Liver (tissue), 9 donors: ENCODE results near the gene CLIC3. TPM values are rescaled to one million over a fixed set of nuclear protein-coding genes. Genes with fewer than 3 reads are reported as not detected.

Experiments
- DNase-seq: peaks from one replicate; pipeline ENCODE4 v3.0.0-alpha.2; 2017; ENCODE audit warnings: low spot score
- H3K27ac ChIP-seq, 2 donors: one replicate each; pipeline ENCODE4 v1.7.0; 2013; ENCODE audit warnings: inconsistent platforms in 2 of 2, low read length in 2 of 2, control low read depth in 1 of 2, low read depth in 1 of 2, mild to moderate bottlenecking in 1 of 2
- H3K27me3 ChIP-seq, 4 donors: one replicate each; pipeline versions ENCODE4 v1.6.1 to v1.7.0; 2013; ENCODE audit warnings: low read length in 3 of 4, inconsistent platforms in 1 of 4, mild to moderate bottlenecking in 1 of 4, moderate library complexity in 1 of 4; ENCODE audit not compliant: control insufficient read depth in 4 of 4, insufficient read depth in 4 of 4
- H3K36me3 ChIP-seq, 4 donors: one replicate each; pipeline versions ENCODE4 v1.6.1 to v1.7.0; 2013; ENCODE audit warnings: low read length in 3 of 4, mild to moderate bottlenecking in 3 of 4, low read depth in 1 of 4, moderate library complexity in 1 of 4; ENCODE audit not compliant: control insufficient read depth in 4 of 4, insufficient read depth in 3 of 4
- H3K4me1 ChIP-seq, 4 donors: one replicate each; pipeline versions ENCODE4 v1.6.1 to v1.7.0; 2013; ENCODE audit warnings: low read length in 3 of 4, mild to moderate bottlenecking in 3 of 4, moderate library complexity in 1 of 4; ENCODE audit not compliant: control insufficient read depth in 4 of 4, insufficient read depth in 4 of 4
- H3K4me3 ChIP-seq, 3 donors: one replicate each; pipeline versions ENCODE4 v1.6.1 to v1.7.0; 2013; ENCODE audit warnings: low read length in 3 of 3, control low read depth in 1 of 3, low read depth in 1 of 3, mild to moderate bottlenecking in 1 of 3
- H3K9ac ChIP-seq, 2 donors: one replicate each; pipeline ENCODE4 v1.7.0; 2013; ENCODE audit warnings: low read length in 2 of 2, mild to moderate bottlenecking in 2 of 2, moderate library complexity in 2 of 2, control low read depth in 1 of 2, low read depth in 1 of 2
- H3K9me3 ChIP-seq, 4 donors: one replicate each; pipeline versions ENCODE4 v1.6.1 to v1.7.0; 2013; ENCODE audit warnings: low read length in 3 of 4; ENCODE audit not compliant: control insufficient read depth in 4 of 4
- EGR1 ChIP-seq, 2 donors: IDR thresholded peaks; 2 replicates each; pipeline ENCODE4 v1.6.1; 2016 to 2018; ENCODE audit warnings: antibody characterized with exemption in 2 of 2, low read depth in 2 of 2
- FOXA1 ChIP-seq: IDR thresholded peaks from 2 replicates; pipeline ENCODE4 v1.6.1; 2016; ENCODE audit warnings: antibody characterized with exemption
- FOXA2 ChIP-seq: IDR thresholded peaks from 2 replicates; pipeline ENCODE4 v1.6.1; 2016; ENCODE audit warnings: antibody characterized with exemption
- GABPA ChIP-seq, 2 donors: IDR thresholded peaks in 1 of 2; conservative IDR thresholded peaks in 1 of 2; 2 replicates each; pipeline ENCODE4 v1.6.1; 2016; ENCODE audit warnings: antibody characterized with exemption in 2 of 2, mild to moderate bottlenecking in 1 of 2, moderate library complexity in 1 of 2
- HNF4A ChIP-seq, 2 donors: conservative IDR thresholded peaks; 2 replicates each; pipeline ENCODE4 v1.6.1; 2016; ENCODE audit warnings: antibody characterized with exemption in 2 of 2, mild to moderate bottlenecking in 2 of 2
- HNF4G ChIP-seq: IDR thresholded peaks from 2 replicates; pipeline ENCODE4 v1.6.1; 2016; ENCODE audit warnings: antibody characterized with exemption
- JUND ChIP-seq, 2 donors: IDR thresholded peaks; 2 replicates each; pipeline ENCODE4 v1.6.1; 2016; ENCODE audit warnings: antibody characterized with exemption in 2 of 2
- MAX ChIP-seq: IDR thresholded peaks from 2 replicates; pipeline ENCODE4 v1.6.1; 2016; ENCODE audit warnings: antibody characterized with exemption
- NR2F2 ChIP-seq: IDR thresholded peaks from 2 replicates; pipeline ENCODE4 v1.6.1; 2016; ENCODE audit warnings: antibody characterized with exemption
- REST ChIP-seq: IDR thresholded peaks from 2 replicates; pipeline ENCODE4 v1.6.1; 2016; ENCODE audit warnings: antibody characterized with exemption, mild to moderate bottlenecking
- RXRA ChIP-seq, 2 donors: IDR thresholded peaks; 2 replicates each; pipeline ENCODE4 v1.6.1; 2017 to 2018; ENCODE audit warnings: antibody characterized with exemption in 2 of 2, mild to moderate bottlenecking in 1 of 2
- SP1 ChIP-seq: IDR thresholded peaks from 2 replicates; pipeline ENCODE4 v1.6.1; 2018; ENCODE audit warnings: antibody characterized with exemption, mild to moderate bottlenecking
- TAF1 ChIP-seq: conservative IDR thresholded peaks from 2 replicates; pipeline ENCODE4 v1.6.1; 2016; ENCODE audit warnings: antibody characterized with exemption, mild to moderate bottlenecking
- YY1 ChIP-seq: IDR thresholded peaks from 2 replicates; pipeline ENCODE4 v1.6.1; 2016; ENCODE audit warnings: antibody characterized with exemption, mild to moderate bottlenecking
- ZBTB33 ChIP-seq: IDR thresholded peaks from 2 replicates; pipeline ENCODE4 v1.6.1; 2016; ENCODE audit warnings: antibody characterized with exemption
- WGBS: extraction: QIAGEN DNeasy Blood & Tissue Kit; methylation state at CpG from one replicate; pipeline ENCODE4 v1.1.7; 2013; 5-methylcytosine and 5-hydroxymethylcytosine counted together
- polyA plus RNA-seq, 2 donors: library from polyadenylated mRNA; stranded (reverse) in 1 of 2; unstranded in 1 of 2; fragments of 200-250 nt in 1 of 2; fragments of >200 nt in 1 of 2; fragmentation: Nextera tagmentation in 1 of 2; extraction: Ambion mirVana in 1 of 2; gene quantifications; one replicate each; pipeline versions ENCODE4 v1.2.1 to v1.2.3, GENCODE V29; 2013 to 2015
- total RNA-seq, 2 donors: library from RNA; depleted of rRNA; stranded (reverse); fragments of >200 nt; gene quantifications; one replicate each; pipeline ENCODE4 v1.2.3, GENCODE V29; 2014
- TF ChIP-seq, protein P1 (sequence below): fragments of 150-350 bp; IDR thresholded peaks from 2 replicates; pipeline ENCODE4 v1.5.1; 2017; ENCODE audit warnings: improper control_type of control experiment, low read depth, low read length; ENCODE audit not compliant: missing input control
- TF ChIP-seq, protein P2 (sequence below): IDR thresholded peaks from 2 replicates; pipeline ENCODE4 v1.6.1; 2016; ENCODE audit warnings: antibody characterized with exemption
- donor health status: healthy.
- donor health status: healthy.
- donor health status: healthy.
- donor health status: healthy.
- donor health status: healthy.

Gene CLIC3
- total and polyA plus RNA-seq, 4 donors: 0.33 to 0.83 (median 0.40) TPM

GRCh38 chr9:137040568-137040967 is 44.2 kb upstream of the CLIC3 start:
- Histone ChIP-seq H3K9me3 (no peaks in the 10 kb centered on the region), H3K4me1 (peaks cover 0 to 17% (median under 1%) of the 10 kb centered on the region in 4 donors), H3K36me3 (no peaks in the 10 kb centered on the region), H3K27me3 (peaks cover 0 to 11% (median 4%) of the 10 kb centered on the region in 4 donors), H3K4me3 (no peak overlapping the region), H3K9ac (no peak overlapping the region), H3K27ac (no peak overlapping the region)
- TF ChIP-seq ZBTB33 (no peak), HNF4G (no peak), TAF1 (no peak), GABPA (IDR thresholded peaks at IDR 0.05 in 1 of 2, conservative IDR thresholded peaks at IDR 0.05 in 1 of 2) (no peak), HNF4A (conservative IDR thresholded peaks at IDR 0.05) (no peak), JUND (IDR thresholded peaks at IDR 0.05) (no peak), SP1 (no peak), REST (no peak), RXRA (IDR thresholded peaks at IDR 0.05) (no peak), FOXA2 (no peak), YY1 (no peak), EGR1 (IDR thresholded peaks at IDR 0.05; ENCODE audit: low read depth in 2 of 2) (no peak), NR2F2 (no peak), MAX (no peak), FOXA1 (no peak)
- TF ChIP-seq, protein P1, sequence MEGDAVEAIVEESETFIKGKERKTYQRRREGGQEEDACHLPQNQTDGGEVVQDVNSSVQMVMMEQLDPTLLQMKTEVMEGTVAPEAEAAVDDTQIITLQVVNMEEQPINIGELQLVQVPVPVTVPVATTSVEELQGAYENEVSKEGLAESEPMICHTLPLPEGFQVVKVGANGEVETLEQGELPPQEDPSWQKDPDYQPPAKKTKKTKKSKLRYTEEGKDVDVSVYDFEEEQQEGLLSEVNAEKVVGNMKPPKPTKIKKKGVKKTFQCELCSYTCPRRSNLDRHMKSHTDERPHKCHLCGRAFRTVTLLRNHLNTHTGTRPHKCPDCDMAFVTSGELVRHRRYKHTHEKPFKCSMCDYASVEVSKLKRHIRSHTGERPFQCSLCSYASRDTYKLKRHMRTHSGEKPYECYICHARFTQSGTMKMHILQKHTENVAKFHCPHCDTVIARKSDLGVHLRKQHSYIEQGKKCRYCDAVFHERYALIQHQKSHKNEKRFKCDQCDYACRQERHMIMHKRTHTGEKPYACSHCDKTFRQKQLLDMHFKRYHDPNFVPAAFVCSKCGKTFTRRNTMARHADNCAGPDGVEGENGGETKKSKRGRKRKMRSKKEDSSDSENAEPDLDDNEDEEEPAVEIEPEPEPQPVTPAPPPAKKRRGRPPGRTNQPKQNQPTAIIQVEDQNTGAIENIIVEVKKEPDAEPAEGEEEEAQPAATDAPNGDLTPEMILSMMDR: no peak
- TF ChIP-seq, protein P2, sequence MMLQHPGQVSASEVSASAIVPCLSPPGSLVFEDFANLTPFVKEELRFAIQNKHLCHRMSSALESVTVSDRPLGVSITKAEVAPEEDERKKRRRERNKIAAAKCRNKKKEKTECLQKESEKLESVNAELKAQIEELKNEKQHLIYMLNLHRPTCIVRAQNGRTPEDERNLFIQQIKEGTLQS: no peak
- WGBS: 75% methylated on average over 23 of the region's 23 CpGs
- no peak for DNase-seq
